H1 (cell line): Measurements from ENCODE around the gene ZNF652.

ENCODE experiments used
- BRCA1 ChIP-seq: IDR thresholded peaks from 2 replicates; pipeline ENCODE4 v1.6.1; 2012; ENCODE audit warnings: low read depth, low read length, improper control_type of control experiment
- CBX8 ChIP-seq: fragments of 300-800, 300-1000 bp; sonication (generic); IDR thresholded peaks from 2 replicates; pipeline ENCODE4 v1.7.1; 2016; ENCODE audit warnings: low read depth, low read length, borderline replicate concordance
- HDAC6 ChIP-seq: IDR thresholded peaks from one replicate; pipeline ENCODE4 v1.7.1; 2012; ENCODE audit warnings: low read depth, mild to moderate bottlenecking, inconsistent platforms, low read length, moderate library complexity
- NRF1 ChIP-seq: IDR thresholded peaks from 2 replicates; pipeline ENCODE4 v1.6.1; 2011; ENCODE audit warnings: mild to moderate bottlenecking, low read depth, low read length, improper control_type of control experiment
- POLR2A ChIP-seq, 2 experiments: IDR thresholded peaks; 1 replicate in 1 of 2; 2 replicates in 1 of 2; pipeline ENCODE4 v1.6.1; 2011; ENCODE audit warnings: low read depth in 2 of 2, low read length in 2 of 2, mild to moderate bottlenecking in 2 of 2; ENCODE audit errors: control extremely low read depth in 1 of 2
- POLR2AphosphoS5 ChIP-seq: IDR thresholded peaks from 2 replicates; pipeline ENCODE4 v1.6.1; 2011; ENCODE audit warnings: low read depth, low read length
- RNF2 ChIP-seq: fragments of 200-900, 300-1000 bp; sonication (generic); IDR thresholded peaks from 2 replicates; pipeline ENCODE4 v1.7.1; 2016; ENCODE audit warnings: borderline replicate concordance, low read depth, mild to moderate bottlenecking, antibody characterized with exemption, low read length; ENCODE audit not compliant: poor library complexity, severe bottlenecking; ENCODE audit errors: missing control alignments
- SIN3A ChIP-seq, 2 experiments: IDR thresholded peaks in 1 of 2; conservative IDR thresholded peaks in 1 of 2; 2 replicates each; pipeline ENCODE4 v1.6.1; 2011 to 2012; ENCODE audit warnings: low read length in 2 of 2, improper control_type of control experiment in 1 of 2, low read depth in 1 of 2, mild to moderate bottlenecking in 1 of 2
- SUZ12 ChIP-seq: fragments of 200-600 bp; sonication (generic); IDR thresholded peaks from 2 replicates; pipeline ENCODE4 v1.6.1; 2012; ENCODE audit warnings: mild to moderate bottlenecking, inconsistent platforms, low read length, moderate library complexity, mixed read lengths
- TAF1 ChIP-seq: IDR thresholded peaks from 2 replicates; pipeline ENCODE4 v1.6.1; 2011; ENCODE audit warnings: mild to moderate bottlenecking, low read depth, low read length
- TCF12 ChIP-seq: IDR thresholded peaks from 2 replicates; pipeline ENCODE4 v1.6.1; 2011; ENCODE audit warnings: low read depth, mild to moderate bottlenecking, low read length
- ZNF274 ChIP-seq: IDR thresholded peaks from 2 replicates; pipeline ENCODE4 v1.7.0; 2012; ENCODE audit warnings: low read length, borderline replicate concordance; ENCODE audit errors: extremely low read depth
- TF ChIP-seq, protein P1 (sequence below), 3 experiments: IDR thresholded peaks; 1 replicate in 2 of 3; 2 replicates in 1 of 3; pipeline versions ENCODE4 v1.5.1 to v1.6.1; 2011; ENCODE audit warnings: low read length in 3 of 3, mild to moderate bottlenecking in 3 of 3, inconsistent platforms in 2 of 3, low read depth in 1 of 3, moderate library complexity in 1 of 3; ENCODE audit not compliant: insufficient read depth in 1 of 3; ENCODE audit errors: control extremely low read depth in 1 of 3
- TF ChIP-seq, protein P2 (sequence below): IDR thresholded peaks from 2 replicates; pipeline ENCODE4 v1.6.1; 2012; ENCODE audit warnings: inconsistent platforms

DNA sequence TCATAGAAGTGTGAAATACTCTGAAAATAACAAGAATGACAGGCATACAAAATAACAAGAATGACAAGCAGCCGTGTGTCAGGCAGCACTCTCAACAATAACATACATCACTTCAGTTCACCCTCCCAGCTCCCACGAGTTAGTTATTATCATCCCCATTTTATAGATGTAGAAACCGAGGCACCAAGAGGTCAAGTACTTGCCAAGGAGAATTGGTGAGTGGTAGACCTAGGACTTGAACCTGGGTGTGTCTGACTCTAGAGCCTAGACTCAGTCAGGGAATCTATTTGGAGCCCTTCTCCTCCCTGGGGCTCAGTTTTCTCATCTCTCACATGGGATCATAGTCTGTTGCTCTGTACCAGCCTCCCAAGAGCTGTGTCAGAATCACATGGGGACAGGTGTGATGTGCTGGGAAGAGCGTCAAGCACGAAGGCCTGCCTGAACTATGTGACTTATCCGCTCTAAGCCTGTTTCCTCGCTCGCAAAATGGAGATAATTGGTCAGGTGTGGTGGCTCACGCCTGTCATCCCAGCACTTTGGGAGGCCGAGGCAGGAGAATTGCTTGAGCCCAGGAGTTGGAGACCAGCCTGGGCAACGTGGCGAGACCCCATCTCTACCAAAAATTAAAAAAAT is 112.0 kb downstream of the ZNF652 start:
- TF ChIP-seq POLR2AphosphoS5: no peak
- no peak for TF ChIP-seq HDAC6
- no peak for TF ChIP-seq TCF12
- TF ChIP-seq POLR2A (IDR thresholded peaks at IDR 0.05; ENCODE audit: control extremely low read depth in 1 of 2, low read depth in 2 of 2, low read length in 2 of 2): no peak
- TF ChIP-seq RNF2: no peak
- no peak for TF ChIP-seq CBX8
- no peak for TF ChIP-seq SUZ12
- TF ChIP-seq, protein P1, sequence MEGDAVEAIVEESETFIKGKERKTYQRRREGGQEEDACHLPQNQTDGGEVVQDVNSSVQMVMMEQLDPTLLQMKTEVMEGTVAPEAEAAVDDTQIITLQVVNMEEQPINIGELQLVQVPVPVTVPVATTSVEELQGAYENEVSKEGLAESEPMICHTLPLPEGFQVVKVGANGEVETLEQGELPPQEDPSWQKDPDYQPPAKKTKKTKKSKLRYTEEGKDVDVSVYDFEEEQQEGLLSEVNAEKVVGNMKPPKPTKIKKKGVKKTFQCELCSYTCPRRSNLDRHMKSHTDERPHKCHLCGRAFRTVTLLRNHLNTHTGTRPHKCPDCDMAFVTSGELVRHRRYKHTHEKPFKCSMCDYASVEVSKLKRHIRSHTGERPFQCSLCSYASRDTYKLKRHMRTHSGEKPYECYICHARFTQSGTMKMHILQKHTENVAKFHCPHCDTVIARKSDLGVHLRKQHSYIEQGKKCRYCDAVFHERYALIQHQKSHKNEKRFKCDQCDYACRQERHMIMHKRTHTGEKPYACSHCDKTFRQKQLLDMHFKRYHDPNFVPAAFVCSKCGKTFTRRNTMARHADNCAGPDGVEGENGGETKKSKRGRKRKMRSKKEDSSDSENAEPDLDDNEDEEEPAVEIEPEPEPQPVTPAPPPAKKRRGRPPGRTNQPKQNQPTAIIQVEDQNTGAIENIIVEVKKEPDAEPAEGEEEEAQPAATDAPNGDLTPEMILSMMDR (IDR thresholded peaks at IDR 0.05; ENCODE audit: control extremely low read depth in 1 of 3, insufficient read depth in 1 of 3, low read depth in 1 of 3, low read length in 3 of 3): no peak
- TF ChIP-seq NRF1: no peak
- no peak for TF ChIP-seq ZNF274
- TF ChIP-seq BRCA1: no peak
- no peak for TF ChIP-seq TAF1
- TF ChIP-seq SIN3A (conservative IDR thresholded peaks at IDR 0.05 in 1 of 2, IDR thresholded peaks at IDR 0.05 in 1 of 2; ENCODE audit: low read depth in 1 of 2, low read length in 2 of 2): no peak
- TF ChIP-seq, protein P2, sequence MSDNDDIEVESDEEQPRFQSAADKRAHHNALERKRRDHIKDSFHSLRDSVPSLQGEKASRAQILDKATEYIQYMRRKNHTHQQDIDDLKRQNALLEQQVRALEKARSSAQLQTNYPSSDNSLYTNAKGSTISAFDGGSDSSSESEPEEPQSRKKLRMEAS: peak; percentile 12; the same call in 1 of the 2 replicates
